ENCODE measurements around the gene UBL4B.

DNA sequence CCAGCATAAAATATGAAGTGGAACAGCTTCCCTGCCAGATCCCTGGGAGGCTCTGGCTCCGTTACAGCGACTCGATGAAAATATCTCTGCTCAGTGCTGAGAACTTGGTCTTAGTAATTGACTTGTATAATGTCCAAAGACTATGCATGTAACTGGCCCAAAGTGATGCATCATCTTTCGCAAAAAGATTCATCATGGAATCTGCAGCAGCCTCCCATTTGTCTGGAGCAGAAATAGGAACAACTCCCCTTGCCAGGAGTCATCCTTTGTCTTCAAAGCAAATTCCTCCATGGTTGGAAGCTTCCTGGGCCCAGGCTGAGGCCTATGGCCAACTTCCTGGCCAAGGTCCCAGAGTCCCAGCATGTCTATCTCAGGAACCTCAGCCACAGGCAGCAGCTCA, 21.2 kb downstream of the UBL4B start:
- no peak for TF ChIP-seq POLR2A (IDR thresholded peaks at IDR 0.05; ENCODE audit: low read depth, low read length)
- TF ChIP-seq POLR2AphosphoS5 (IDR thresholded peaks at IDR 0.05; ENCODE audit: low read depth, low read length), result no peak
- no peak for TF ChIP-seq TAF1 (IDR thresholded peaks at IDR 0.05; ENCODE audit: borderline replicate concordance, low read depth, low read length)
